ENCODE results near the gene CPED1. TPM values are rescaled to one million over a fixed set of nuclear protein-coding genes. Genes with fewer than 3 reads are reported as not detected.

CPED1 gene
- total RNA-seq, 1 donor from 2014 or later: 0.09 TPM

DNA sequence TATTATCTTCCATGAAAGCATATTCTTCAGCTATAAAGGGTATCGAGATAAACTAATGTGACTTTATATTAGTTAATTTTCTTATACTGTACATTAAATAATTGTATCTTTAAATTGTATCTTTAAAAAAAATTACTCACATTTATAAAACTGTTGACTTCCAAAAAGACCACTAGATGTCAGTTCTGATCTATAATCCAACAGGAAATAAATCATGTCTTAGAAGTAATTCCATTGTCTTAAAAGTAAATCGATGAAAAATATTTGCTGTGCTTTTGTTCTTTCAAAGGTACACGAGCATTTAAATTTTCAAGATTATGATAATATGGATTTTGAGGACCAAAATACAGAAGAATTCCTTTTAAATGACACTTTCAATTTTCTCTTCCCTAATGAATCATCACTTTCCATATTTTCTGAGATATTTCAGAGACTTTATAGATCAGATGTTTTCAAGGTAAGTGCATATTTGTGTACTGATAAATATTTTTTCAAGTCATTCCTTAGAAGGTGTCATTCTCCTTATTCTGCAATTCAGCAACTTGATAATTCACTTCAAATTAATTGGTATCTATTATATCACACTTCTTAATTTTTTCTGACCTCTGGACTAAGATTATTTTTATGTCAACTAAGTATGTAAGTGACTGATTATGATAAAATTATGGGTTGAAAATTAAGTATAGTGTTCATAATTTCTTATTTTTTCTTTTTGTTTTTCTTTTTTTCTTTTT is 138.5 kb downstream of the CPED1 start:
- ChIA-PET POLR2A (no interaction called here), CTCF (interaction anchor here (1.9 to 4.5 kb wide), 2 partner anchors 211 to 240 kb away, joined by 5 to 30 read pairs; no protein-coding TSS in a partner anchor)
- Mint-ChIP-seq H3K27ac (no peak overlapping the region), H3K36me3 (ENCODE audit: low read depth) (peaks cover 8% of the 10 kb centered on the region), H3K9me3 (no peaks in the 10 kb centered on the region), H3K4me3 (no peak overlapping the region), H3K27me3 (no peaks in the 10 kb centered on the region), H3K4me1 (peaks cover 18% of the 10 kb centered on the region)
- TF ChIP-seq, protein P1, sequence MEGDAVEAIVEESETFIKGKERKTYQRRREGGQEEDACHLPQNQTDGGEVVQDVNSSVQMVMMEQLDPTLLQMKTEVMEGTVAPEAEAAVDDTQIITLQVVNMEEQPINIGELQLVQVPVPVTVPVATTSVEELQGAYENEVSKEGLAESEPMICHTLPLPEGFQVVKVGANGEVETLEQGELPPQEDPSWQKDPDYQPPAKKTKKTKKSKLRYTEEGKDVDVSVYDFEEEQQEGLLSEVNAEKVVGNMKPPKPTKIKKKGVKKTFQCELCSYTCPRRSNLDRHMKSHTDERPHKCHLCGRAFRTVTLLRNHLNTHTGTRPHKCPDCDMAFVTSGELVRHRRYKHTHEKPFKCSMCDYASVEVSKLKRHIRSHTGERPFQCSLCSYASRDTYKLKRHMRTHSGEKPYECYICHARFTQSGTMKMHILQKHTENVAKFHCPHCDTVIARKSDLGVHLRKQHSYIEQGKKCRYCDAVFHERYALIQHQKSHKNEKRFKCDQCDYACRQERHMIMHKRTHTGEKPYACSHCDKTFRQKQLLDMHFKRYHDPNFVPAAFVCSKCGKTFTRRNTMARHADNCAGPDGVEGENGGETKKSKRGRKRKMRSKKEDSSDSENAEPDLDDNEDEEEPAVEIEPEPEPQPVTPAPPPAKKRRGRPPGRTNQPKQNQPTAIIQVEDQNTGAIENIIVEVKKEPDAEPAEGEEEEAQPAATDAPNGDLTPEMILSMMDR (IDR thresholded peaks at IDR 0.05): no peak
- DNase-seq (no peak), ATAC-seq (ENCODE audit: low read depth) (no peak)
- intact Hi-C loops (cut with micrococcal nuclease): loop anchor here (1.0 to 5.0 kb wide), 6 partner anchors 35 to 868 kb away; no protein-coding TSS in a partner anchor

DNA sequence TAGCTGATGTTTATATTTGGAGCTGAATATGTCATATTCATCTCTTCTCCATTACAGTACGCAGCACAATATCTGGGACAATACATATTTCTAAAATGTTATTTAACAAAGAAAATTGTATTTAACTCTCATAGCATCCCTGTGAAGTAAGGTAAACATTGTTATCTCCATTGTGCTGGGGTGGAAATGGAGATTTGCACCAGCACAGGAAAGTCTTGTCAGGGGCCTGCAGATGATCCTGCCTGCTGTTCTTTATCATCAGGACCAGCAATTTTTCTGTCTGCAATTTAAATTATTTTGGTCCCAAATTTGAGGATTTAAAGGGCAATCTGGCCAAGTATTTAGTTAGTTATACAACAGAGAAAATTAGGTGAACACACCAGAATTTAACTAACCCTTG is 144.4 kb downstream of the CPED1 start:
- peaks cover 40% of the 10 kb centered on the region for H3K4me1 Mint-ChIP-seq
- H3K9me3 Mint-ChIP-seq: no peaks in the 10 kb centered on the region
- H3K4me3 Mint-ChIP-seq: no peak overlapping the region
- H3K27me3 Mint-ChIP-seq: no peaks in the 10 kb centered on the region
- no peak for ATAC-seq (ENCODE audit: low read depth)
- intact Hi-C loops (cut with micrococcal nuclease): no loop called here
- no peak for DNase-seq
- no peak overlapping the region for H3K27ac Mint-ChIP-seq
- H3K36me3 Mint-ChIP-seq (ENCODE audit: low read depth): peaks cover 11% of the 10 kb centered on the region
- ChIA-PET CTCF (no interaction called here), POLR2A (no interaction called here)
- TF ChIP-seq, protein P1 (IDR thresholded peaks at IDR 0.05): no peak

DNA sequence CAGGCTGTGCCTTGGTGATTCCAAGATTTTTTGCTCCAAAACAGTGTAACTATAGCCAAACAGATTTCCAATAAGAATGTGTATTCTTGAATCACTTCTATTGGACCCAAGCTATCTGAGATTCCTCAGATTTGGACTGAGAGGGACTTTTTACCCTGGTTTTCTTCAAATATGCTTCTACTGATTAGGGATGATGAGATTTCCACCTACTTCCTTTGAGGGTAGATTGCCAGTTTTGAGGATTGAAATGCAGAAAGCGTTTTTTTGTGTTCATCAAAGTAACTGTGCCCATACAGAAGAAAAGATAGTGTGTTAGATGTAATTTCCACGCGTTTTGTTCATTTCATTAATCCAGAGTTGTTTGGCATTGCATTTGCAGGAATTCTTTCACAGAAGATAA is 144.9 kb downstream of the CPED1 start:
- intact Hi-C loops (cut with micrococcal nuclease): no loop called here
- Mint-ChIP-seq H3K27ac (no peak overlapping the region), H3K36me3 (ENCODE audit: low read depth) (peaks cover 13% of the 10 kb centered on the region), H3K4me1 (peaks cover 42% of the 10 kb centered on the region), H3K9me3 (no peaks in the 10 kb centered on the region), H3K4me3 (no peak overlapping the region), H3K27me3 (no peaks in the 10 kb centered on the region)
- ChIA-PET CTCF (no interaction called here), POLR2A (no interaction called here)
- no peak for ATAC-seq (ENCODE audit: low read depth)
- TF ChIP-seq, protein P1 (IDR thresholded peaks at IDR 0.05): no peak
- DNase-seq: no peak

DNA sequence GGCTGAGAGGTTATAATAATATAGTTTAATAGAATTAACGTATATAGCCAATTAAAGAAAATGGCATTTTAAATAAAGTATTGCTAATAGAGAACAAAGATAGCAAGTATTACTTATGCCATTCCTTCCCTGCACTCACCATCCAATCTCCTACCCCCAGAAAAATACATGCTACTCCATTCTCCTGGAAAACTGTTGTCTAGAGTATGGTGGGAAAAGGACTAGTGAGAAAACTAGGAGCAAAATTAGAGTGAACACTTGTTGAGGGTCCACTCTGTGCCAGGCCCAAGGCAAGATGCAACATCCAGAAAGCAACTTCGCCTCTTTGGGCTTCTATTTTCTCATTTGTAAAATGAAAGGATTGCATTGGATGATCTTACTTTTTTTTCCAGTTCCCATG is 149.1 kb downstream of the CPED1 start:
- TF ChIP-seq, protein P1 (IDR thresholded peaks at IDR 0.05): no peak
- H3K4me3 Mint-ChIP-seq: peak overlapping the region; percentile 94
- peak overlapping the region; percentile 96 for H3K27ac Mint-ChIP-seq
- H3K9me3 Mint-ChIP-seq: no peaks in the 10 kb centered on the region
- H3K36me3 Mint-ChIP-seq (ENCODE audit: low read depth): peaks cover 7% of the 10 kb centered on the region
- intact Hi-C loops (cut with micrococcal nuclease): no loop called here
- DNase-seq (no peak), ATAC-seq (ENCODE audit: low read depth) (no peak)
- CTCF ChIA-PET: interaction anchor here (0.7 kb wide), 1 partner anchor 230 kb away, joined by 3 read pairs; no protein-coding TSS in a partner anchor
- no peaks in the 10 kb centered on the region for H3K27me3 Mint-ChIP-seq
- peaks cover 30% of the 10 kb centered on the region for H3K4me1 Mint-ChIP-seq
- POLR2A ChIA-PET: interaction anchor here (0.9 to 1.5 kb wide), 5 partner anchors 9 to 187 kb away, joined by 3 to 6 read pairs (median 4); partner anchors contain the start of gene ING3

DNA sequence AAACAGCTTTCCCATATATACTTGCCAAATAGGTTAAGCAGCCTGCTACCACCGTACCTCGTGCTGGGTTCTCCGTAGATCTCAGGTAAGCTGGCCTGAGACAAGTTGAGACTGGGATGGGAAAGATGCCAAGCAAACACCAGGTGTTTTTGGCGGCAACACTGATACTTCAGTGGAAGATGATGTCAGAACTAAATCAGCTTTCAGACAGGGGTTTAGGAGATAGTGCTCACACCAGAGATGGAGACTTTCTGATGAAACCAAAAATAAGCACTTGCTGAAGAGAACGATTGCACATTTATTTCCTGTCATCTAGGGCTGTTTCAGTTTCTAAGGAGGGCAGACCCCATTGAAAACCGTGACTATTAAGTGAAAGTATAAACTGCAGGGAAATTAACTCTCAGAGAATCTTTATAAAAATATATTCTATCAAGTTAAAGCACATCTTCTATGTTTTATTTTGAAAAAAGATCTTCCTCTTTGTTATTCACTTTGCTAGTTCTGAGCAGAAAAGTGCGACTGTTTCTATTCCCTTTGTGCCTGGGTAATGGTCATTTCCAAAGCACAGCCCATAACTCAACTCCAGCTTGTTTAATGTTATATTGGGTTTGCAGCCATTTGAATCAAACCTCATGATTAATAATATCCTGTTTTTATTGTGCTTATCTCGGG is 149.9 kb downstream of the CPED1 start:
- Mint-ChIP-seq H3K27ac (peak overlapping the region; percentile 96), H3K4me3 (peak overlapping the region; percentile 94), H3K27me3 (no peaks in the 10 kb centered on the region), H3K36me3 (ENCODE audit: low read depth) (peaks cover 4% of the 10 kb centered on the region), H3K4me1 (peaks cover 30% of the 10 kb centered on the region), H3K9me3 (no peaks in the 10 kb centered on the region)
- intact Hi-C loops (cut with micrococcal nuclease): loop anchor here (1.0 kb wide), 2 partner anchors 42 to 191 kb away; no protein-coding TSS in a partner anchor
- TF ChIP-seq, protein P1 (IDR thresholded peaks at IDR 0.05): no peak
- ATAC-seq (ENCODE audit: low read depth) (peak; percentile 96), DNase-seq (peak; percentile 26)
- ChIA-PET POLR2A (interaction anchor here (0.9 to 1.5 kb wide), 5 partner anchors 10 to 188 kb away, joined by 3 to 6 read pairs (median 4); partner anchors contain the start of gene ING3), CTCF (no interaction called here)
